DMS53 (cell line): Measurements from ENCODE around the gene RCC1.
"Not testable (repeated sequence)": the region's sequence is repeated elsewhere in the genome, so short reads cannot be mapped to it uniquely, and the experiment has no call there.

Experiments
- DNase-seq: peaks from one replicate; lab custom pipeline; 2025; lab: John Stamatoyannopoulos, UW

Gene RCC1, protein sequence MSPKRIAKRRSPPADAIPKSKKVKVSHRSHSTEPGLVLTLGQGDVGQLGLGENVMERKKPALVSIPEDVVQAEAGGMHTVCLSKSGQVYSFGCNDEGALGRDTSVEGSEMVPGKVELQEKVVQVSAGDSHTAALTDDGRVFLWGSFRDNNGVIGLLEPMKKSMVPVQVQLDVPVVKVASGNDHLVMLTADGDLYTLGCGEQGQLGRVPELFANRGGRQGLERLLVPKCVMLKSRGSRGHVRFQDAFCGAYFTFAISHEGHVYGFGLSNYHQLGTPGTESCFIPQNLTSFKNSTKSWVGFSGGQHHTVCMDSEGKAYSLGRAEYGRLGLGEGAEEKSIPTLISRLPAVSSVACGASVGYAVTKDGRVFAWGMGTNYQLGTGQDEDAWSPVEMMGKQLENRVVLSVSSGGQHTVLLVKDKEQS

DNA sequence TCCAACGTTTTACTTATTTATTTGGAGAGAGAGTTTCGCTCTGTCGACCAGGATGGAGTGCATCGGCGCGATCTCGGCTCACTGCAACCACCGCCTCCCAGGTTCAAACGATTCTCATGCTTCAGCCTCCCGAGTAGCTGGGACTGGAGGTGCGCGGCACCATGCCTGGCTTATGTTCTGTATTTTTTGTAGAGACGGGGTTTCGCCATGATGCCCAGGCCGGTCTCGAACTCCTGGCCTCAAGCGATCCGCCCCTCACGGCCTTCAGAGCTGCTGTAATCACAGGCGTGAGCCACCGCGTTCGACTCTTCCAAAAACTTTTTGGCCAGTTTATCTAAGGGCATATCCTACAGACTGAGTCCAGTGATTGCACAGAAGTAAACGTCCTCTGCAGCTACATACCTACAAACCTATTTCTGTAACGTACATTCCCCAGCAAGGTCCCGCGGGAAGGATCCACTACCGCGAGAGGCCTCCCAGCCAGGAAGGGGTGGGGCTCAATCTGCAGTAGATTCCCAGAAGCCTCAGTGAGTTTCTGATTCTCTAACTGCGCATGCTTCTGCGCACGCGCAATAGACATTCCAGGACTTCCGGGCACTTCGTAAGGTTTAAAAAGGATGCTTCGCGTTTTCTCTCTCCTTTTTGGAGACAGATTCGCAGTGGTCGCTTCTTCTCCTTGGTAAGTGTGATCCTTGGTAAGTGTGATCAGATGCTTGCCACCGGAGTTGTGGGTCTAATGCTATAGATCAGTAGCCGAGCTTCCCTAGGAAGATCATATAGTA, at the start of gene RCC1:
Gene RCC1, plus strand, starts transcription at position 638 of the 782 bp plus-strand sequence. CDS start 23,824 bp downstream, outside the sequence.
- peak; percentile 99 for DNase-seq

- DNase-seq, result no peak
Measured at GRCh38 chr1:28456078-28456477, 49.8 kb upstream of the RCC1 start.

- DNase-seq, result no peak
Measured at GRCh38 chr1:28457678-28458077, 48.2 kb upstream of the RCC1 start.

DNA sequence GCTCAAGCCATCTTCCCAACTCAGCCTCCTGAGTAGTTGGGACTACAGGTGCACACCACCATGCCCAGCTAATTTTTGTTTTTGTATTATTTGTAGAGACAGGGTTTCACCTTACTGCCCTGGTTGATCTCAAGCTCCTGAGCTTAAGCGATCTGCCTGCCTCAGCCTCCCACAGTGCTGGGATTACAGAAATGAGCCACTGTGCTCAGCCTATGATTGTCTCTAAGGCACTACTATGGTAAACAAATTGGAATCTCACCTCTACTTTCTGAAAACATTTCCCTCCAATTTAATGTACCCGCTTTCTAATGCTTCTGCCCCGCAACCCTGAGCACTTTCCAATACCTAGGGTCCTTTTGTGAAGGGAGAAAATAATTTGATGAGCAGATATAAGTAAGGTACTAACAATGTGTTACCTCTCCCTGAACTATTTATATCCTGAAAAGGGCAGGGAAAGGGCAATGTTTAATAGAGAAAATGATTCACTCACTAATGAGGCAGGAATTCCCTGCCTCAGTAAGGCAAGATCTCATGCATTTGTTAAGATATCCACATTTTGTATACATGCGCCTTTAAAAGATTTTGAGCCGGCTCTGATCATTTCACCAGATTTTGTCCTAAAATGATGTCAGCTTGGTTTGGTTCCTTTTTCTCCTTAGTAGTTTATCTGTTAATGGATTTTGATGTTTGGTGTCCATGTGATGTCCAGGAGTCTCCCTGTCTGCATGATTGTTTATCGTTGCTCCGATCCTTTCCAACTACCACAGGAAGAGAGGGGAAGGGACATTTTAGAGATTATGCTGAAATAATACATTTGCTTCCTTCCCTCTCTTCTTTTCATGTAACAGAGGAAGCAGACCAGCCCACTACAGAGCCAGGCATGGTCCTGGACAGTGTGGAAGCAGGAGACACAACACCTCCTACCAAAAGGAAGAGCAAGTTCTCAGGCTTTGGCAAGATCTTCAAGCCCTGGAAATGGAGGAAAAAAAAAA, 47.3 kb upstream of the RCC1 start:
- DNase-seq, result no peak

GRCh38 chr1:28466226-28466778, 39.5 kb upstream of the RCC1 start:
- no peak for DNase-seq

GRCh38 chr1:28470146-28470545, 35.7 kb upstream of the RCC1 start:
- DNase-seq, result no peak

GRCh38 chr1:28479497-28479896, 26.3 kb upstream of the RCC1 start:
- not testable (repeated sequence) for DNase-seq

- DNase-seq, result no peak
Measured at GRCh38 chr1:28480308-28480707, 25.5 kb upstream of the RCC1 start.

DNA sequence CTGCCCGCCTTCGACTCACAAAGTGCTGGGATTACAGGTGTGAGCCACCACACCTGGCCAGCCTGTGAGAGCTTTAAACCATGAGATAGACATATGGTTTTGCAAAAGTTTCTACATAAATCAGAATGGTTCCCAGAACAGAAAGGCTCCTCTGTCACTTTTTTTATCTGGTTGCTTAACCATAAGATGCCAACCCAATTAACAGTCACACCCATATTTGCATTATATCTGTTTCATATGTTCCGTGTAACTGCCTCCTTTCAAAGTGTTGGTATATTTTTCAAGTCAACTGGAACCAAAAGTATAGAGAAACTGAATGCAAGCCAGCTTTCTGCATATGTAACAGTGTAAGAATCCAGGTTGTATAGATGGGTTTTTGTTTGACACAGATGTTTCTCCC, 23.7 kb upstream of the RCC1 start:
- no peak for DNase-seq

DNA sequence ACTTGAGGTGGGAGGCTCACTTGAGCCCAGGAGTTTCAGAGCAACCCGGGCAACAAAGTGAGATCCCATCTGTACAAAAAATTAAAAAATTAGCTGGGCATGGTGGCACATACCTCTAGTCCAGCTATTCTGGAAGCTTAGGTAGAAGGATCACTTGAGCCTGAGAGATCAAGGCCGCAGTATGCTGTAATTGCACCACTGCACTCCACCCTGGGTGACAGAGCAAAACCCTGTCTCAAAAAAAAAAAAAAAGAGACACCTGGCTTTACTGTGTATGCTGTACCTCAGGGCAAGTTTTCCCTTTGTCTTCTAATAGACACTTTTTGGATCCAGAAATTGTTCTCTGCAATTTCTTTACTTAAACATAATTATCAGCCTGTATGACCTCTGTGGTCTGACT, 23.1 kb upstream of the RCC1 start:
- DNase-seq, result no peak

- DNase-seq, result no peak
Measured at GRCh38 chr1:28494737-28495136, 11.1 kb upstream of the RCC1 start.

DNA sequence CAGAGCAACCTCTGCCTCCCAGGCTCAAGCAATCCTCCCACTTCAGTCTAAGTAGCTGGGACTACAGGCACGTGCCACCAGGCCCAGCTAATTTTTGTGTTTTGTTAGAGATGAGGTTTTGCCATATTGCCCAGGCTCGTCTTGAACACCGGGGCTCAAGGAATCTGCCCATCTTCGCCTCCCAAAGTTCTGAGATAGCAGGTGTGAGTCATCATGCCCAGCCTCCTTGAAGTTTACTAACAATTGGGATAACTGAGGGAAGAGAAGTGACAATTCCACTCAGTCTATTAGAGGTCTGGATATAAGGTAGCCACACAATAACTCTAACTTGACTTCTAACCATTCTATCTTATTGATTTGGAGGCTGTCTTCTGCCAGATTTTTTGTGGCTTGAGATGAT, 6.3 kb upstream of the RCC1 start:
- DNase-seq, result no peak

GRCh38 chr1:28501925-28502324, 3.9 kb upstream of the RCC1 start:
- DNase-seq, result peak; percentile 48

DNA sequence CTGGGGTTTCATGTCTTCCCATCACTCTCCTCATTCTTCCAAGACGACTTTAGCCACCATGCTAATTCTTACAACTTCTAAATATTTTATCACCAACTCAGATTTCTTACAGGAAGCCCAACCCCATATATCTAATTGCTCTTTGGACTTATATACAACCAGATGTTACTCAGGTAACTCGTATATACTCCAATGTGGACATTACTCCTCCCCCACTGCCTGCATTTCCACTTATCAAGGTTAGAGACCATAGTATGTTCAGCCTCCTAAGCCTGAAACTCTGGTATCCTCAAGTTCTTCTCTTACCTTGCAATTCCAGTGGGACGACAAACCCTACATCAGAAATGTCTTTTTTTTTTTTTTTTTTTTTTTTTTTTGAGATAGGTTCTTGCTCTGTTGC, 2.7 kb upstream of the RCC1 start:
- peak; percentile 46 for DNase-seq

DNA sequence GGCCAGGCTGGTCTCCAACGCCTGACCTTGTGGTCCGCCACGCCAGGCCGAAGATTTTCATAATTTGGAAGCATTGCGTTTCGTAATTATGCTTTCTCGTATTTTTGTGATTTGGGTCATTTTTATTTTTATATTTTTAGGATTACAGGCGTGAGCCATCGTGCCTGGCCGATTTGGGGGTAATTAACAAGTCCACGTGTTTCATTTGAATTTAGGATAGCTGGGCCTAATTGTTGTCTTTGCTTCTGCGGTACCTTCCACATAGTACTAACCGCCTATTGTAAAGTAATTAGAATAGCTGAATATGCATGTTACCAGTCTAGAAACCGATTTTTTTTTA, 1.0 kb downstream of the RCC1 start:
- no peak for DNase-seq

DNA sequence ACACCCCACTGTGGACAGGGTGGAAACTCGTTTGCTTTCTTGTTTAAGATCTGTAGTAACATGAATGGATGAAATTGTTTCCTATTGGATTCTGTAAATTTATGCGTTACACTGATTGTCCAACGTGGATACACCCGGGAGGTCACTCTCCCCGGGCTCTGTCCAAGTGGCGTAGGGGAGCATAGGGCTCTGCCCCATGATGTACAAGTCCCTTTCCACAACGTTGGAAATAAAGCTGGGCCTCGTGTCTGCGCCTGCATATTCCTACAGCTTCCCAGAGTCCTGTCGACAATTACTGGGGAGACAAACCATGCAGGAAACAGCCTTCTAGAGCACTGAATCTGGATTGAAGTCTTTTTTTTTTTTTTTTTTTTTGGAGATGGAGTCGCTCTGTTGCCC, 1.4 kb downstream of the RCC1 start:
- peak; percentile 36 for DNase-seq

- peak; percentile 32 for DNase-seq
Measured at GRCh38 chr1:28507646-28508434, 2.0 kb downstream of the RCC1 start.

DNA sequence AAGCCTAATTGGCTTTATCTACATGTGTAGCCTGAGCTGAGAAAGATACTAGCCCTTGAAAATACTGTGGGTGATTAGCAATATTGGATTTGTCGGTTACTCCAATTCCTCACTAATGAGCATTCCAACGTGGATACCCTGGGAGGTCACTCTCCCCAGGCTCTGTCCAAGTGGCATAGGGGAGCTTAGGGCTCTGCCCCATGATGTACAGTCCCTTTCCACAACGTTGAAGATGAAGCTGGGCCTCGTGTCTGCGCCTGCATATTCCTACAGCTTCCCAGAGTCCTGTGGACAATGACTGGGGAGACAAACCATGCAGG, 2.6 kb downstream of the RCC1 start:
- peak; percentile 32 for DNase-seq

- DNase-seq, result no peak
Measured at GRCh38 chr1:28509705-28510272, 3.9 kb downstream of the RCC1 start.

DNA sequence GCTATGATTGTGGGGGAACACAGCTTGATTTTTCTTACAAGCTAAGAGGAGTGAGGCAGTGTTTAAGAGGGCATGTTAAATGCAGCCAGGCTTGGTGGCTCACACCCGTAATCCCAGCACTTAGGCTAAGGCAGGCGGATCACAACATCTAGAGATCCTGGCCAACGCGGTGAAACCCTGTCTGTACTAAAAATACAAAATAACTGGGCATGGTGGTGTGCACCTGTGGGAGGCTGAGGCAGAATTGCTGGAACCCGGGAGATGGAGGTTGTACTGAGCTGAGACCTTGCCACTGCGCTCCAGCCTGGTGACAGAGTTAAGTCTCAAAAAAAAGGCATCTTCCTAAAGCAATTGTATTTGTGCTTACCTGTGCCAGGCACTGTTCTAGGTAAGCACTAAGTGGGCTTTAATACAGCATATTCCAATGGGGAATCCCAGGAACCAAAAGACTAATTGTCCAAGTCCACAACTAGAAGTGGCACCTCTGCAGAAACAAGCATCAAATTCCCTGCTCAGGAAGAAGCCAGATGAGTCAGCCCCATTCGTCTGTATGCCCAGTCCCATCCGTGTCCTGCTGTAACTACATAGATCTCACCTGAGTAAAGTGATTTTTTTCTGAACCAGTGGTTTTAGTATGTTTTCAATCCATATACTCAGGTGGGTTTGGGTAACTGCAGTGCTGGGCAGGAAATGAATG, 4.6 kb downstream of the RCC1 start:
- peak; percentile 90 for DNase-seq
